GM12878 (cell line): ENCODE measurements around the gene ZNF652.

ENCODE experiments used
- CTCF ChIP-seq, 3 experiments: IDR thresholded peaks in 2 of 3; conservative IDR thresholded peaks in 1 of 3; 2 replicates each; pipeline ENCODE4 v1.5.1; 2011; ENCODE audit warnings: low read depth in 3 of 3, low read length in 3 of 3, mild to moderate bottlenecking in 3 of 3, control low read depth in 2 of 3, moderate library complexity in 2 of 3, inconsistent platforms in 1 of 3, mixed read lengths in 1 of 3; ENCODE audit not compliant: control insufficient read depth in 2 of 3, insufficient read depth in 1 of 3; ENCODE audit errors: extremely low read depth in 1 of 3
- JUND ChIP-seq: IDR thresholded peaks from 2 replicates; pipeline ENCODE4 v1.6.1; 2012; ENCODE audit warnings: low read depth, mild to moderate bottlenecking, low read length, improper control_type of control experiment, moderate library complexity
- MXI1 ChIP-seq: fragments of 150-350 bp; IDR thresholded peaks from 2 replicates; pipeline ENCODE4 v1.6.1; 2011; ENCODE audit warnings: low read depth, mild to moderate bottlenecking, inconsistent platforms, low read length, improper control_type of control experiment
- MYC ChIP-seq: IDR thresholded peaks from 2 replicates; pipeline ENCODE4 v1.6.1; 2011; ENCODE audit warnings: mild to moderate bottlenecking, low read length, moderate library complexity, inconsistent platforms; ENCODE audit not compliant: insufficient read depth, insufficient replicate concordance, insufficient read length, severe bottlenecking
- RB1 ChIP-seq: fragments of 450-650 bp; formaldehyde crosslinking; IDR thresholded peaks from 2 replicates; pipeline ENCODE4 v1.6.1; 2017; ENCODE audit warnings: mild to moderate bottlenecking, borderline replicate concordance
- TAF1 ChIP-seq: IDR thresholded peaks from 2 replicates; pipeline ENCODE4 v1.6.1; 2011; ENCODE audit warnings: mild to moderate bottlenecking, low read depth, low read length, borderline replicate concordance

- TF ChIP-seq JUND (no peak), MYC (no peak), RB1 (no peak), CTCF (IDR thresholded peaks at IDR 0.05 in 2 of 3, conservative IDR thresholded peaks at IDR 0.05 in 1 of 3; ENCODE audit: control insufficient read depth in 2 of 3, extremely low read depth in 1 of 3, insufficient read depth in 1 of 3, low read depth in 3 of 3, low read length in 3 of 3) (no peak), TAF1 (no peak), MXI1 (no peak)
Observed at GRCh38 chr17:49267912-49268311, 94.1 kb downstream of the ZNF652 start.
